KMS-11 (cell line): ENCODE measurements around the gene PRKAG3.

ENCODE experiments used
- H2AFZ ChIP-seq: fragments of 200-600 bp; sonication (generic); 2 replicates; pipeline ENCODE4 v1.6.1; 2016; ENCODE audit warnings: antibody characterized with exemption, mixed run types, low read depth
- H3K27ac ChIP-seq: fragments of 200-600 bp; sonication (generic); 2 replicates; pipeline ENCODE4 v1.6.1; 2016; ENCODE audit warnings: mild to moderate bottlenecking, mixed run types
- H3K27me3 ChIP-seq: fragments of 200-600 bp; sonication (generic); 2 replicates; pipeline ENCODE4 v1.6.1; 2017; ENCODE audit warnings: mild to moderate bottlenecking, low read depth, mixed run types, moderate library complexity; ENCODE audit not compliant: insufficient read depth
- H3K36me3 ChIP-seq: fragments of 200-600 bp; sonication (generic); 2 replicates; pipeline ENCODE4 v1.6.1; 2017; ENCODE audit warnings: mild to moderate bottlenecking, mixed run types; ENCODE audit not compliant: insufficient read depth
- H3K4me1 ChIP-seq: fragments of 200-600 bp; sonication (generic); 2 replicates; pipeline ENCODE4 v1.6.1; 2016; ENCODE audit warnings: mild to moderate bottlenecking, low read depth, mixed run types; ENCODE audit not compliant: poor library complexity, severe bottlenecking
- H3K4me2 ChIP-seq: fragments of 200-600 bp; sonication (generic); 2 replicates; pipeline ENCODE4 v1.7.0; 2016; ENCODE audit warnings: mild to moderate bottlenecking, mixed run types
- H3K4me3 ChIP-seq: fragments of 200-600 bp; sonication (generic); IDR thresholded peaks from 2 replicates; pipeline ENCODE4 v1.6.1; 2017; ENCODE audit warnings: low read depth, low read length, mixed read lengths; ENCODE audit not compliant: insufficient read depth
- H3K79me2 ChIP-seq: fragments of 200-600 bp; sonication (generic); 2 replicates; pipeline ENCODE4 v1.6.1; 2016; ENCODE audit warnings: low read depth, mixed run types; ENCODE audit not compliant: insufficient read depth
- H3K9ac ChIP-seq: fragments of 200-600 bp; sonication (generic); 2 replicates; pipeline ENCODE4 v1.6.1; 2016; ENCODE audit warnings: mild to moderate bottlenecking, mixed run types
- H4K20me1 ChIP-seq: fragments of 200-600 bp; sonication (generic); 2 replicates; pipeline ENCODE4 v1.6.1; 2016; ENCODE audit warnings: mild to moderate bottlenecking, mixed run types; ENCODE audit not compliant: insufficient read depth
- TF ChIP-seq, protein P1 (sequence below): fragments of 200-600 bp; sonication (generic); conservative IDR thresholded peaks from 2 replicates; pipeline ENCODE4 v1.6.1; 2017; ENCODE audit warnings: low read depth, mild to moderate bottlenecking, antibody characterized with exemption, low read length, moderate library complexity, mixed read lengths

Gene PRKAG3

GRCh38 chr2:218792433-218792832 lies 39.2 kb downstream of the PRKAG3 start:
- Histone ChIP-seq H3K4me1 (no peaks in the 10 kb centered on the region), H3K27me3 (no peaks in the 10 kb centered on the region), H2AFZ (no peak overlapping the region), H3K36me3 (no peaks in the 10 kb centered on the region), H3K4me2 (no peak overlapping the region), H3K9ac (no peak overlapping the region), H3K4me3 (no peak overlapping the region), H3K27ac (no peak overlapping the region), H3K79me2 (no peaks in the 10 kb centered on the region), H4K20me1 (no peaks in the 10 kb centered on the region)
- TF ChIP-seq, protein P1, sequence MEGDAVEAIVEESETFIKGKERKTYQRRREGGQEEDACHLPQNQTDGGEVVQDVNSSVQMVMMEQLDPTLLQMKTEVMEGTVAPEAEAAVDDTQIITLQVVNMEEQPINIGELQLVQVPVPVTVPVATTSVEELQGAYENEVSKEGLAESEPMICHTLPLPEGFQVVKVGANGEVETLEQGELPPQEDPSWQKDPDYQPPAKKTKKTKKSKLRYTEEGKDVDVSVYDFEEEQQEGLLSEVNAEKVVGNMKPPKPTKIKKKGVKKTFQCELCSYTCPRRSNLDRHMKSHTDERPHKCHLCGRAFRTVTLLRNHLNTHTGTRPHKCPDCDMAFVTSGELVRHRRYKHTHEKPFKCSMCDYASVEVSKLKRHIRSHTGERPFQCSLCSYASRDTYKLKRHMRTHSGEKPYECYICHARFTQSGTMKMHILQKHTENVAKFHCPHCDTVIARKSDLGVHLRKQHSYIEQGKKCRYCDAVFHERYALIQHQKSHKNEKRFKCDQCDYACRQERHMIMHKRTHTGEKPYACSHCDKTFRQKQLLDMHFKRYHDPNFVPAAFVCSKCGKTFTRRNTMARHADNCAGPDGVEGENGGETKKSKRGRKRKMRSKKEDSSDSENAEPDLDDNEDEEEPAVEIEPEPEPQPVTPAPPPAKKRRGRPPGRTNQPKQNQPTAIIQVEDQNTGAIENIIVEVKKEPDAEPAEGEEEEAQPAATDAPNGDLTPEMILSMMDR = no peak

DNA sequence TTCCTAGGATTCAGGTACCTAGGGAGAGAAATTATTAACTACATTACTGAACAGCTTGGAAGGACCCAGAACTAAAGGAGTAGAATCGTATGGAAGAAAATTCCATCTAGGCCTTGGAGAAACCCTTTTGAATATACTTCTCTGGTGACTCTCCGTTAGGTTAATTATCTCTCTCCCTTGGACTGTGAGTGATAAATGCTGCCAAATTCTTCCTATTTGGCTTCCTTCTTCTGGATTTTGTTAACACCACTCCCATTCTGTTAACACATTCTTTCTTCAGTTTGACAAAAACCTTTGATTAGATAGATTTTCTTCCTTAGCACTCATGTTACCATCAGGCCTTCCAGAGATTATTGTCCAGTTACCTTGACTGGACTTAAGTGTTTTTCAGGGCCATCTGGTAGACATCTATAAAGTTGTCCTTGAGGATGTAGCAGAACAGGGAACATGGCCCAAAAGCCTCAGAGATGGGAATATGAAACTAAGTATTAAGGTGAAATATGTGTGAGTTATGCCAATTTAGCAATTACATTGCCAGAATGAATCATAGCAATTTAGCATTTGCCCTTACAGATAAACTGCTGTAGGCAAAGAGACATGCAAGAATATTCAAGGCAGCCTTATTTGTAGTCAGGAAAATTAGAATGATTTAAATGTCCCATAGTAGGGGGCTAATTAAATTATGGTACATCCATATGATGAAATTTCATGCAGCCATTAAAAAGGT lies 42.9 kb downstream of the PRKAG3 start:
- Histone ChIP-seq H2AFZ (no peak overlapping the region), H3K4me3 (no peak overlapping the region), H3K9ac (no peak overlapping the region), H3K79me2 (no peaks in the 10 kb centered on the region), H3K4me1 (no peaks in the 10 kb centered on the region), H4K20me1 (no peaks in the 10 kb centered on the region), H3K36me3 (no peaks in the 10 kb centered on the region), H3K27me3 (no peaks in the 10 kb centered on the region), H3K27ac (no peak overlapping the region), H3K4me2 (no peak overlapping the region)
- TF ChIP-seq, protein P1 = no peak

DNA sequence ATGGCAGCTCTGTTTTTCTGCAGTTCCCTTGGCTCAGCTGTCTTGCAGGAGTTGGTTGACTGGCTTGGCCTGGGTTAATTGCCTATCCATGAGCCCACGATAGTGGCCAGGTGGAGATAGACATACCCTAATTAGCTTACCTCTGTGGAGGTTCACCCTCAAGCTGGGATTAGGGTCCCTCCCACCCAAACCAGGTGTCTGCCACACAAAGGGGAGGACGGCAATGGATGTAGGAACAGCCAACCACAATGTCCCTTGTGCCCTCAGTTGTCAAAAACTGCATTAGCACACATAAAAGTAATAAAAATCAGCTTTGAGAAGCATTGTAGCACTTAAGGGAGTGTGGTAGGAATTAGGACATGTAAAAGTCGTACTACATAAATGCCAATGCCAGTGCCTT lies 45.5 kb downstream of the PRKAG3 start:
- Histone ChIP-seq H3K79me2 (no peaks in the 10 kb centered on the region), H4K20me1 (no peaks in the 10 kb centered on the region), H3K4me2 (no peak overlapping the region), H3K4me3 (no peak overlapping the region), H3K27ac (no peak overlapping the region), H3K9ac (no peak overlapping the region), H3K4me1 (no peaks in the 10 kb centered on the region), H3K36me3 (no peaks in the 10 kb centered on the region), H3K27me3 (no peaks in the 10 kb centered on the region), H2AFZ (no peak overlapping the region)
- TF ChIP-seq, protein P1 = no peak

DNA sequence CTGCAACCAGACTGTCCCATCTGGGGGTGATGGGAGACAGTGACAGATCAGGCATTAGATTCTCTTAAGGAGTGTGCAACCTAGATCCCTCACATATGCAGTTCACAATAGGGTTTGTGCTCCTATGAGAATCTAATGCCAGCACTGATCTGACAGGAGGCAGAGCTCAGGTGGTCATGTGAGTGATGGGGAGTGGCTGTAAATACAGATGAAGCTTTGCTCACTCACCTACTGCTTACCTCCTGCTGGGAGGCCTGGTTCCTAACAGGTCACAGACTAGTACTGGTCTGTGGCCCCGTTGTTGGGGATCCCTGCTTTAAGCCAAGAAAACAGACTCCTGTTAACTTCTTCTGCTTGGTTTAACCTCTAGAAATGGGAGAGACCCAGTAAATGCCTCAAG lies 46.5 kb downstream of the PRKAG3 start:
- Histone ChIP-seq H2AFZ (no peak overlapping the region), H3K36me3 (no peaks in the 10 kb centered on the region), H3K27ac (no peak overlapping the region), H4K20me1 (no peaks in the 10 kb centered on the region), H3K4me3 (no peak overlapping the region), H3K4me2 (no peak overlapping the region), H3K27me3 (no peaks in the 10 kb centered on the region), H3K4me1 (no peaks in the 10 kb centered on the region), H3K9ac (no peak overlapping the region), H3K79me2 (no peaks in the 10 kb centered on the region)
- TF ChIP-seq, protein P1 = no peak
